GM12873 (cell line): ENCODE measurements around the gene CNTN4.

Experiments
- TF ChIP-seq, protein P1 (sequence below): IDR thresholded peaks from 2 replicates; pipeline ENCODE4 v1.5.1; 2012; ENCODE audit warnings: low read depth, mild to moderate bottlenecking, moderate library complexity, low read length, control low read depth; ENCODE audit not compliant: insufficient read depth; ENCODE audit errors: missing control alignments

The CNTN4 gene

DNA sequence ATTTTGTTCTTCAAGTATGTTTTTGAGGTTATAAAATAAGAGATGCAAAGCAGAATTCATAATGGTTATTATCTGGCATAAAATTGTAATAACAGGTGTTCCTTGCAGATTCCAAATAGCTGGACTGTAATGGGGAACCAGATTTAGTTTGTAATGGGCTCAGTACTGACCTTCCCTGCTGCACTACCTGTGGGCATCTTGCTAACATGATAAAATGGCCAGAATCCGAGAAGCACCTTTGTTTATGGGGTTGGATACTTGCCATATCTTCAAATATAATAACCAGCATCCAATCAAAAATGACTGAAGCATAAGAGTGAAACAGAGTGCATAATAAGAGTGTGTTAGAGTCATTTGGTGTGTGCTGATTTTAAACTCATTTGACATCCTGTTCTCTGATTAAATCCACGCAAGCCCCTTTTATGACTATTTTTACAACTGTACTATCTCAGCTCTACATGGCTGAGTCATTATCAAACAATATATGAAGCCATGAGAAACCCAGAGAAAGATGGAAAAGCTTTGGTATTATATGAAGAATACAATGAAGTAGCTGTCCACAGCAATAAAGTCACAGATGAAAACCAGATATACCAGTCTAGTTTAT, 292.4 kb downstream of the CNTN4 start:
- TF ChIP-seq, protein P1, sequence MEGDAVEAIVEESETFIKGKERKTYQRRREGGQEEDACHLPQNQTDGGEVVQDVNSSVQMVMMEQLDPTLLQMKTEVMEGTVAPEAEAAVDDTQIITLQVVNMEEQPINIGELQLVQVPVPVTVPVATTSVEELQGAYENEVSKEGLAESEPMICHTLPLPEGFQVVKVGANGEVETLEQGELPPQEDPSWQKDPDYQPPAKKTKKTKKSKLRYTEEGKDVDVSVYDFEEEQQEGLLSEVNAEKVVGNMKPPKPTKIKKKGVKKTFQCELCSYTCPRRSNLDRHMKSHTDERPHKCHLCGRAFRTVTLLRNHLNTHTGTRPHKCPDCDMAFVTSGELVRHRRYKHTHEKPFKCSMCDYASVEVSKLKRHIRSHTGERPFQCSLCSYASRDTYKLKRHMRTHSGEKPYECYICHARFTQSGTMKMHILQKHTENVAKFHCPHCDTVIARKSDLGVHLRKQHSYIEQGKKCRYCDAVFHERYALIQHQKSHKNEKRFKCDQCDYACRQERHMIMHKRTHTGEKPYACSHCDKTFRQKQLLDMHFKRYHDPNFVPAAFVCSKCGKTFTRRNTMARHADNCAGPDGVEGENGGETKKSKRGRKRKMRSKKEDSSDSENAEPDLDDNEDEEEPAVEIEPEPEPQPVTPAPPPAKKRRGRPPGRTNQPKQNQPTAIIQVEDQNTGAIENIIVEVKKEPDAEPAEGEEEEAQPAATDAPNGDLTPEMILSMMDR, result no peak

- TF ChIP-seq, protein P1, result no peak
These were observed 293.2 kb downstream of the CNTN4 start for GRCh38 chr3:2391896-2392295.

DNA sequence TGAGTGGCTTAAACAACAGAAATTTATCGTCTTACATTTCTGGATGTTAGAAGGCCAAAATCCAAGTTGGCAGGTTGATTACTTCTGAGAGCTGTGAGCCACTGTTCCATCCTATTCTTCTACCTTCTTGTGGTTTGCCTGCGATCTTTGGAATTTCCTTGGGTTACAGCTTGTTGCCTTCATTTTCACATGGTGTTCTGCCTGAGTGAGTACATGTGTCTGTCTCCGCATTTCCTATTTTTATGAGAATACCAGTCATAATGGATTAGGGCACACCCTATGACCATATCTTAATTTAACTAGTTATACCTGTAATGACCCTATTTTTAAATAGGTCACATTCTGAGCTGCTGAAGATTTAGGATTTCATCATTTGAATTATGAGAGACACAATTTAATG, 294.3 kb downstream of the CNTN4 start:
- TF ChIP-seq, protein P1, result no peak

- TF ChIP-seq, protein P1, result no peak
These were observed 316.4 kb downstream of the CNTN4 start for GRCh38 chr3:2415083-2415482.

DNA sequence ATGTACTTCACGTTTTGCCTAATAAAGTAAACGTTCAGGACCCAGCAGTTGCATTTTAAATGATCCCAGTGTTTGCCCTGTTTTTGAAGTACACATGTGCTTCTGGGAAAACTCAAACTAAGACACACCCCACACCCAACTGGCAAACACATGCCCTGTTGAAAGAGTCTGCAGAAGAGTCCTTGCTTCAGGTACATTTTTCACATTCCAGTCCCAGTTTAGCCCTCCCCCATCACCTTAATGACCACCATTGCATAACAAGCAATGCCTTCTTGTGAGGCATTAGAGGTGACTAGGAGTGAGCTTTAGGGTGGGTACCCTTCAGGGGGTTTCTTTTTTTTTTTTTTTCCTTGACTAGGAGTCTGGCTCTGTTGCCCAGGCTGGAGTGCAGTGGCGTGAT, 322.3 kb downstream of the CNTN4 start:
- TF ChIP-seq, protein P1, result no peak

DNA sequence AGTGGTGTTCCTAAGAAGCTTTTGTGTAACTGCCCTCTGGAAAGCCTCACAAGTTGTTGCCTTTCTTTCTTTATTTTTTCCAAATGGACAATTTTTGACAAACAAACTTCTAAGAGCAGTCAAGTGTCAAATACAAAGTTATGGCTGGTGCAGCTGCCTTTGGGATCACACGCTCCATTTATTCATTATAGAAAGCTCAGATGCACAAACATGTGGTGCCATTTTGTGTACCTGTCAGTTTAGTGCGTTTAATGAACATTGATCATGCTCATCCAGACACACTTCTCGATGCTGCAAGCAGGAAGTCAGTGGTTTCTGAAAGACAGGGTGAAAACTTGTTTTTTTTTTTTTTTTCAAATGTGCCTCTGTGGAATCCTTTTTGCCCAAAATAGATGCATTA, 324.5 kb downstream of the CNTN4 start:
- TF ChIP-seq, protein P1, result no peak

GRCh38 chr3:2441558-2441957, 342.9 kb downstream of the CNTN4 start:
- TF ChIP-seq, protein P1, result no peak
